MM.1S (cell line): ENCODE measurements around the gene CHCHD10.

Experiments
- DNase-seq: peaks from one replicate; pipeline ENCODE4 v3.0.0-alpha.2; 2015
- H2AFZ ChIP-seq: fragments of 300-600 bp; sonication (generic); 2 replicates; pipeline ENCODE4 v1.6.0; 2016; ENCODE audit warnings: antibody characterized with exemption, low read length
- H3F3A ChIP-seq: fragments of 300-600 bp; sonication (generic); 2 replicates; pipeline ENCODE4 v1.6.1; 2016; ENCODE audit warnings: mild to moderate bottlenecking, antibody characterized with exemption, low read length, moderate library complexity, mixed read lengths; ENCODE audit not compliant: insufficient read depth
- H3K27ac ChIP-seq: fragments of 300-600 bp; sonication (generic); 2 replicates; pipeline ENCODE4 v1.5.1; 2016; ENCODE audit warnings: mild to moderate bottlenecking, low read length
- H3K27me3 ChIP-seq: fragments of 300-600 bp; sonication (generic); replicated peaks from 2 replicates; pipeline ENCODE4 v1.6.0; 2016; ENCODE audit warnings: low read length; ENCODE audit not compliant: insufficient read depth
- H3K36me3 ChIP-seq: fragments of 300-600 bp; sonication (generic); replicated peaks from 2 replicates; pipeline ENCODE4 v1.6.1; 2016; ENCODE audit warnings: mild to moderate bottlenecking, low read length, mixed read lengths; ENCODE audit not compliant: insufficient read depth
- H3K4me1 ChIP-seq: fragments of 300-600 bp; sonication (generic); 2 replicates; pipeline ENCODE4 v1.6.1; 2016; ENCODE audit warnings: low read length, mixed read lengths
- H3K4me2 ChIP-seq: fragments of 300-600 bp; sonication (generic); 2 replicates; pipeline ENCODE4 v1.6.0; 2016; ENCODE audit warnings: low read depth, low read length
- H3K4me3 ChIP-seq: fragments of 300-600 bp; sonication (generic); 2 replicates; pipeline ENCODE4 v1.5.1; 2016; ENCODE audit warnings: low read length, mixed read lengths
- H3K79me2 ChIP-seq: fragments of 300-600 bp; sonication (generic); 2 replicates; pipeline ENCODE4 v1.6.1; 2016; ENCODE audit warnings: mixed run types, low read length, mixed read lengths
- H3K9ac ChIP-seq: fragments of 300-600 bp; sonication (generic); 2 replicates; pipeline ENCODE4 v1.6.1; 2016; ENCODE audit warnings: low read length, mixed read lengths
- H3K9me2 ChIP-seq: fragments of 300-600 bp; sonication (generic); replicated peaks from 2 replicates; pipeline ENCODE4 v1.6.1; 2016; ENCODE audit warnings: mild to moderate bottlenecking, low read length, mixed read lengths; ENCODE audit not compliant: insufficient read depth
- H3K9me3 ChIP-seq: fragments of 300-600 bp; sonication (generic); replicated peaks from 2 replicates; pipeline ENCODE4 v1.6.1; 2016; ENCODE audit warnings: mild to moderate bottlenecking, low read length, mixed read lengths; ENCODE audit not compliant: insufficient read depth
- H4K20me1 ChIP-seq: fragments of 300-600 bp; sonication (generic); 2 replicates; pipeline ENCODE4 v1.6.1; 2016; ENCODE audit warnings: mild to moderate bottlenecking, low read length, moderate library complexity, mixed read lengths; ENCODE audit not compliant: insufficient read depth
- CTCF ChIP-seq: fragments of 300-600 bp; sonication (generic); IDR thresholded peaks from 2 replicates; pipeline ENCODE4 v1.5.1; 2016; ENCODE audit warnings: antibody characterized with exemption, low read length, mixed read lengths
- EZH2 ChIP-seq: fragments of 300-600 bp; sonication (generic); optimal IDR thresholded peaks from 2 replicates; pipeline ENCODE3; 2017; ENCODE audit warnings: low read depth, mild to moderate bottlenecking, antibody characterized with exemption, low read length, mixed read lengths
- EZH2phosphoT487 ChIP-seq: fragments of 300-600 bp; sonication (generic); IDR thresholded peaks from 2 replicates; pipeline ENCODE4 v1.6.1; 2018; ENCODE audit warnings: antibody characterized with exemption, low read length

The CHCHD10 gene

GRCh38 chr22:23774922-23775436, 7.2 kb upstream of the CHCHD10 start:
- Histone ChIP-seq H3K9me3 (no peaks in the 10 kb centered on the region), H2AFZ (no peak overlapping the region), H3K4me2 (no peak overlapping the region), H3K27me3 (no peaks in the 10 kb centered on the region), H3K27ac (no peak overlapping the region), H3K4me1 (peaks cover 14% of the 10 kb centered on the region), H3K9me2 (no peaks in the 10 kb centered on the region), H3K36me3 (no peaks in the 10 kb centered on the region), H3F3A (peaks cover 10% of the 10 kb centered on the region), H4K20me1 (no peaks in the 10 kb centered on the region), H3K9ac (no peak overlapping the region), H3K4me3 (no peak overlapping the region), H3K79me2 (no peaks in the 10 kb centered on the region)
- TF ChIP-seq EZH2phosphoT487 (no peak), CTCF (no peak), EZH2 (no peak)
- no peak for DNase-seq

DNA sequence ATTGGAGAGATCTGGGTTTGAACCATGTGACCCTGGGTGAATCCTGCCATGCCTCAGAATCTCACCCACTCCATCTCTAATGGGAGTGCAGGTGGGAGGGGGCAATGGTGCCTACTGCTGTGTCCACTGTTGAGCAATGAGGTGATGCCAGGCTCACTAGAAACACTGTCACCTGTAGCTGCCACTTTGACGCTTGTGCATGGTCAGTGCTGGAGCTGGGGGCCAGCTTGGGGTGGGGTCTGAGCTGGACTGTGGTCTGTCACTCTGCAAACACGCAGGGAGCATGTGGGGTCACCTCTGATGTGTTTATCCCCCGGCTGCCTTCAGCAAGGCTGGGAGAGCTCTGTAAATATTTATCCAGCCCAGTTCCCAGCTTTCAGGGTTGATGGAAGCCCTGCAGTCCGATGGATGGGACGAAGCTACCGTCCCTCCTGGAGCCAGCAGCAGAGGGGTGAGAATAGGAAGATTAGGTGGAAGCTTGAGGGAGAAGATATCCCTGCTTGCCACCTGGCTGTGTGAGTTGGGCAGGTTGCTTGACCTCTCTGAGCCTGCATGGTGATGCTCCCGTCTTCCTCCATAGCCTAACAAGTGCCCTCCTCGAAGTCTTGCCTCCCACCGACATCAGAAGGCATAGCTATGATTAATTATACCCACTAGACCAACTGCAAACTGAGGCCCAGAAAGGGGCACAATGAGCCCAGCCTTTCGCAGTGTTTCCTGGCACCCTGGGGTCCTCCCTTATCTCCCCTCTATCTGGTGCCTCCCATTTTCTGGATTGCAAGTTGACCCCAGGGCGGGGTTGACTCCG, 6.5 kb upstream of the CHCHD10 start:
- TF ChIP-seq EZH2 (no peak), EZH2phosphoT487 (no peak), CTCF (no peak)
- peaks cover 12% of the 10 kb centered on the region for H3F3A ChIP-seq
- no peak overlapping the region for H2AFZ ChIP-seq
- no peak overlapping the region for H3K4me3 ChIP-seq
- no peak overlapping the region for H3K27ac ChIP-seq
- peaks cover 14% of the 10 kb centered on the region for H3K4me1 ChIP-seq
- no peak overlapping the region for H3K9ac ChIP-seq
- H3K36me3 ChIP-seq: no peaks in the 10 kb centered on the region
- no peaks in the 10 kb centered on the region for H4K20me1 ChIP-seq
- no peaks in the 10 kb centered on the region for H3K27me3 ChIP-seq
- no peaks in the 10 kb centered on the region for H3K9me2 ChIP-seq
- no peaks in the 10 kb centered on the region for H3K79me2 ChIP-seq
- H3K9me3 ChIP-seq: no peaks in the 10 kb centered on the region
- no peak overlapping the region for H3K4me2 ChIP-seq
- no peak for DNase-seq

DNA sequence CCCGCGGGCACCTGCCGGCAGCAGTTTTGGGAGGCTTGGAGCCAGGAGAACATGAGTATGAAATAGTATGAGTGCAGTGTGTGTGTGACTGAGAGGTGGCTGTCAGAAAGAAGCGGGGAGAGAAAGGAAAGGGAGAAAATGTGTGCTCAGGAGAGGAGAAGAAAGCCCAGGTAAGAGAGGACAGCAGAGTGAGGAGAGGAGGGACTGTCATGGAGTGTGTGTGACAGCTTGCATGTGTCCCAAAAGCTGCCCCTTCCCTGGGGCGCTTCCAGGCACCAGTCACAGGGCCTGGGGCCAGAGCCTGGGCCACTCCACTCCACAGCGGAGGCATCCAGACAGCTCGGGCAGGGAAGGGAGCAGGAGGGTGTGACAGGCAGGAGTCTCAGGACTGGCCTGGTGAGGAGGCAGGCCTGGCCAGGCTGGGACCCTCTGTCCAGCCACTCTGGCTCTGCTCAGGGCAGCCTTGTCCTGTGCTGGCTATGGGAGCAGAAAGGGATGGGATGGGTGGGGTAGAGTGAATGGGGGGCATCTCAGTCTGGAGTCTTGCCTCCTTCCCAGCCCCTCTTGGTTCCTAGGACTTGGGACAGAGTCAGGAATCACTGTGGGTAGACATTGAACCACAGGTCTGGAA, 5.8 kb upstream of the CHCHD10 start:
- TF ChIP-seq EZH2phosphoT487 (no peak), EZH2 (no peak), CTCF (no peak)
- Histone ChIP-seq H3K27ac (no peak overlapping the region), H3K36me3 (no peaks in the 10 kb centered on the region), H3K4me2 (peak overlapping the region; percentile 98), H2AFZ (peak overlapping the region; percentile 82; the same call in 1 of the 2 replicates), H3K4me1 (peaks cover 14% of the 10 kb centered on the region), H3F3A (peaks cover 12% of the 10 kb centered on the region), H3K9ac (peak overlapping the region; percentile 38; the same call in 1 of the 2 replicates), H3K9me3 (no peaks in the 10 kb centered on the region), H3K27me3 (no peaks in the 10 kb centered on the region), H4K20me1 (no peaks in the 10 kb centered on the region), H3K9me2 (no peaks in the 10 kb centered on the region), H3K4me3 (peak overlapping the region; percentile 55; the same call in 1 of the 2 replicates), H3K79me2 (no peaks in the 10 kb centered on the region)
- DNase-seq: no peak
